ENCODE measurements around the gene EEF1AKMT2. TPM values are rescaled to one million over a fixed set of nuclear protein-coding genes. Genes with fewer than 3 reads are reported as not detected.

EEF1AKMT2 gene
- total RNA-seq, 1 donor from 2014 or later = 17.9 TPM

GRCh38 chr10:124709861-124710260 is 81.8 kb downstream of the EEF1AKMT2 start:
- Histone ChIP-seq H3K27me3 (no peaks in the 10 kb centered on the region), H3K36me3 (peaks cover 0 to 15% of the 10 kb centered on the region in 2 donors), H3K4me3 (no peak overlapping the region), H3K4me1 (peaks cover 75% of the 10 kb centered on the region), H3K9me3 (no peaks in the 10 kb centered on the region), H3K27ac (peak overlapping the region; percentile 81)
- TF ChIP-seq POLR2AphosphoS5 (IDR thresholded peaks at IDR 0.05; ENCODE audit: insufficient read depth in 1 of 2, low read depth in 1 of 2) (peak in 1 of 2 donors; percentile 35), POLR2A (IDR thresholded peaks at IDR 0.05) (no peak)
- TF ChIP-seq, protein P1, sequence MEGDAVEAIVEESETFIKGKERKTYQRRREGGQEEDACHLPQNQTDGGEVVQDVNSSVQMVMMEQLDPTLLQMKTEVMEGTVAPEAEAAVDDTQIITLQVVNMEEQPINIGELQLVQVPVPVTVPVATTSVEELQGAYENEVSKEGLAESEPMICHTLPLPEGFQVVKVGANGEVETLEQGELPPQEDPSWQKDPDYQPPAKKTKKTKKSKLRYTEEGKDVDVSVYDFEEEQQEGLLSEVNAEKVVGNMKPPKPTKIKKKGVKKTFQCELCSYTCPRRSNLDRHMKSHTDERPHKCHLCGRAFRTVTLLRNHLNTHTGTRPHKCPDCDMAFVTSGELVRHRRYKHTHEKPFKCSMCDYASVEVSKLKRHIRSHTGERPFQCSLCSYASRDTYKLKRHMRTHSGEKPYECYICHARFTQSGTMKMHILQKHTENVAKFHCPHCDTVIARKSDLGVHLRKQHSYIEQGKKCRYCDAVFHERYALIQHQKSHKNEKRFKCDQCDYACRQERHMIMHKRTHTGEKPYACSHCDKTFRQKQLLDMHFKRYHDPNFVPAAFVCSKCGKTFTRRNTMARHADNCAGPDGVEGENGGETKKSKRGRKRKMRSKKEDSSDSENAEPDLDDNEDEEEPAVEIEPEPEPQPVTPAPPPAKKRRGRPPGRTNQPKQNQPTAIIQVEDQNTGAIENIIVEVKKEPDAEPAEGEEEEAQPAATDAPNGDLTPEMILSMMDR (IDR thresholded peaks at IDR 0.05) = no peak
- DNase-seq (ENCODE audit: extremely low spot score in 2 of 2) = no peak
- intact Hi-C loops (cut with DNase I) = no loop called here

- peak overlapping the region; percentile 81 for H3K27ac ChIP-seq
- TF ChIP-seq POLR2AphosphoS5 (IDR thresholded peaks at IDR 0.05; ENCODE audit: insufficient read depth in 1 of 2, low read depth in 1 of 2) (no peak), POLR2A (IDR thresholded peaks at IDR 0.05) (no peak)
- TF ChIP-seq, protein P1 (IDR thresholded peaks at IDR 0.05) = no peak
- H3K36me3 ChIP-seq = peaks cover 0 to 15% of the 10 kb centered on the region in 2 donors
- no peaks in the 10 kb centered on the region for H3K9me3 ChIP-seq
- H3K27me3 ChIP-seq = no peaks in the 10 kb centered on the region
- DNase-seq (ENCODE audit: extremely low spot score in 2 of 2) = no peak
- no peak overlapping the region for H3K4me3 ChIP-seq
- intact Hi-C loops (cut with DNase I) = no loop called here
- peaks cover 81% of the 10 kb centered on the region for H3K4me1 ChIP-seq
These were observed 82.7 kb downstream of the EEF1AKMT2 start for GRCh38 chr10:124708922-124709520.

DNA sequence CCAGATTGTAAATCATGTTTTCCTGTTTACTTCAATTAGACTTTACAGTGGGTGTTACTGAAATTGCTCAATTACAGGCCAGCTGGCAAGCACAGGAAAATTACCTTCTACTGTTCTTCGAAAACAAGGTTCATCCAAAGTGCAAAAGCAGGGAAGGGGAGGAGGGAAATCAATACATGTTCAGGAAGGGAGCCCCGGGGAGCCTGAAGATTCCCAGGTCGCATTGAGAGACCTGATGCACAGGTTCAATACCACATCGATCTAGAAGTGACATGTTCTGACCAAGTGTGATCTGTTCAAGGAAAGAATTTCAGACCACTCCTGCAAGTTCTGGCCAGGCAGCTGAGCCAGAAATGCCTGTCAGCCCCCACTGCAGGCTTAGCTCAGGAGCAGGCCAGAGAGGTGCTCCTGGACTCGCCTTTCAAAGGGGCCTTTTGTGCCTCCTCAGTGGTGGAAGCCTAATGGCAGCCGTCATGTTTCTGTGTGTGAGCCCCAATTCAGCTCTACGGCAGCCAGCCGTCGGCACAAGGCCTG is 83.4 kb downstream of the EEF1AKMT2 start:
- peaks cover 0 to 15% of the 10 kb centered on the region in 2 donors for H3K36me3 ChIP-seq
- intact Hi-C loops (cut with DNase I) = no loop called here
- TF ChIP-seq POLR2A (IDR thresholded peaks at IDR 0.05) (no peak), POLR2AphosphoS5 (IDR thresholded peaks at IDR 0.05; ENCODE audit: insufficient read depth in 1 of 2, low read depth in 1 of 2) (peak in 1 of 2 donors; percentile 18)
- no peak for DNase-seq (ENCODE audit: extremely low spot score in 2 of 2)
- H3K4me1 ChIP-seq = peaks cover 85% of the 10 kb centered on the region
- no peaks in the 10 kb centered on the region for H3K9me3 ChIP-seq
- H3K27me3 ChIP-seq = no peaks in the 10 kb centered on the region
- no peak overlapping the region for H3K4me3 ChIP-seq
- peak overlapping the region; percentile 81 for H3K27ac ChIP-seq

Small RNA genes within 50 kb of the gene (small RNA-seq; reads per million reads assigned to genes)
- not detected for gene RF00019

Other genes starting within 250 kb of the EEF1AKMT2 start
- 35.1 TPM for gene FAM53B, start 47.5 kb downstream of the EEF1AKMT2 start, total RNA-seq
- 9.3 TPM for gene ABRAXAS2, start 9.9 kb upstream of the EEF1AKMT2 start, total RNA-seq
- gene ZRANB1, start 150.2 kb upstream of the EEF1AKMT2 start, total RNA-seq = 23.8 TPM

Data from vagina (tissue), 2 donors.